GM12878 (cell line): ENCODE measurements around the gene TMED6.

Experiments used
- NFIC ChIP-seq: IDR thresholded peaks from 2 replicates; pipeline ENCODE4 v1.6.1; 2012; ENCODE audit warnings: low read depth, mild to moderate bottlenecking, inconsistent platforms, low read length, moderate library complexity
- PML ChIP-seq: IDR thresholded peaks from 2 replicates; pipeline ENCODE4 v1.6.1; 2012; ENCODE audit warnings: low read length, inconsistent platforms
- SRF ChIP-seq, 2 experiments: IDR thresholded peaks; 2 replicates each; pipeline ENCODE4 v1.6.1; 2011; ENCODE audit warnings: low read depth in 2 of 2, low read length in 2 of 2, mild to moderate bottlenecking in 1 of 2, moderate library complexity in 1 of 2
- TF ChIP-seq, protein P1 (sequence below), 3 experiments: IDR thresholded peaks in 2 of 3; conservative IDR thresholded peaks in 1 of 3; 2 replicates each; pipeline ENCODE4 v1.5.1; 2011; ENCODE audit warnings: low read depth in 3 of 3, low read length in 3 of 3, mild to moderate bottlenecking in 3 of 3, control low read depth in 2 of 3, moderate library complexity in 2 of 3, inconsistent platforms in 1 of 3, mixed read lengths in 1 of 3; ENCODE audit not compliant: control insufficient read depth in 2 of 3, insufficient read depth in 1 of 3; ENCODE audit errors: extremely low read depth in 1 of 3
- TF ChIP-seq, protein P2 (sequence below): fragments of 450-650 bp; IDR thresholded peaks from 2 replicates; pipeline ENCODE4 v1.6.1; 2017; ENCODE audit warnings: mild to moderate bottlenecking, moderate library complexity
- TF ChIP-seq, protein P3 (sequence below): fragments of 150-350 bp; IDR thresholded peaks from 2 replicates; pipeline ENCODE4 v1.6.1; 2016; ENCODE audit warnings: low read depth, low read length
- TF ChIP-seq, protein P4 (sequence below): IDR thresholded peaks from 2 replicates; pipeline ENCODE4 v1.6.1; 2011; ENCODE audit warnings: low read depth, mild to moderate bottlenecking, low read length, moderate library complexity, borderline replicate concordance; ENCODE audit errors: extremely low read depth

DNA sequence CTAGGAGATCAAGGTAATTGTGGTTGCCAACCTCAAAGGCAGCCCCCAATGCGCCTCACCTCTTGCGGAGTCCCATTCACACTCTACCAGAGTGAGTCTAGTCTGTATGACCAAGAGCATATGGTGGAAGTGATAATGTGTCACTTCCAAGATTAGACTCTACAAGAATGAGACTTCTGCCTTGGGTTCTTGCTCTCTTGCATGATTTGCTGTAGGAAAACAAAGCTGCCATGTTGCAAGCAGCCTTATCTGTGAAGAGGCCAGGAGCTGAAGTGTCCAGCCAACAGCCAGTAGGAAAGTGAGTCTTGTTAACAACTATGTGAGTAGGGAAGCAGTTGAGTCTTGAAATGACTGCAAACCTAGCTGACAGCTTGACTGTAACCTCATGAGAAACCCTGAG, 30.8 kb upstream of the TMED6 start:
- TF ChIP-seq, protein P1, sequence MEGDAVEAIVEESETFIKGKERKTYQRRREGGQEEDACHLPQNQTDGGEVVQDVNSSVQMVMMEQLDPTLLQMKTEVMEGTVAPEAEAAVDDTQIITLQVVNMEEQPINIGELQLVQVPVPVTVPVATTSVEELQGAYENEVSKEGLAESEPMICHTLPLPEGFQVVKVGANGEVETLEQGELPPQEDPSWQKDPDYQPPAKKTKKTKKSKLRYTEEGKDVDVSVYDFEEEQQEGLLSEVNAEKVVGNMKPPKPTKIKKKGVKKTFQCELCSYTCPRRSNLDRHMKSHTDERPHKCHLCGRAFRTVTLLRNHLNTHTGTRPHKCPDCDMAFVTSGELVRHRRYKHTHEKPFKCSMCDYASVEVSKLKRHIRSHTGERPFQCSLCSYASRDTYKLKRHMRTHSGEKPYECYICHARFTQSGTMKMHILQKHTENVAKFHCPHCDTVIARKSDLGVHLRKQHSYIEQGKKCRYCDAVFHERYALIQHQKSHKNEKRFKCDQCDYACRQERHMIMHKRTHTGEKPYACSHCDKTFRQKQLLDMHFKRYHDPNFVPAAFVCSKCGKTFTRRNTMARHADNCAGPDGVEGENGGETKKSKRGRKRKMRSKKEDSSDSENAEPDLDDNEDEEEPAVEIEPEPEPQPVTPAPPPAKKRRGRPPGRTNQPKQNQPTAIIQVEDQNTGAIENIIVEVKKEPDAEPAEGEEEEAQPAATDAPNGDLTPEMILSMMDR (IDR thresholded peaks at IDR 0.05 in 2 of 3, conservative IDR thresholded peaks at IDR 0.05 in 1 of 3; ENCODE audit: control insufficient read depth in 2 of 3, extremely low read depth in 1 of 3, insufficient read depth in 1 of 3, low read depth in 3 of 3, low read length in 3 of 3), result no peak
- TF ChIP-seq SRF (IDR thresholded peaks at IDR 0.05; ENCODE audit: low read depth in 2 of 2, low read length in 2 of 2) (no peak), PML (no peak), NFIC (no peak)
- TF ChIP-seq, protein P2, sequence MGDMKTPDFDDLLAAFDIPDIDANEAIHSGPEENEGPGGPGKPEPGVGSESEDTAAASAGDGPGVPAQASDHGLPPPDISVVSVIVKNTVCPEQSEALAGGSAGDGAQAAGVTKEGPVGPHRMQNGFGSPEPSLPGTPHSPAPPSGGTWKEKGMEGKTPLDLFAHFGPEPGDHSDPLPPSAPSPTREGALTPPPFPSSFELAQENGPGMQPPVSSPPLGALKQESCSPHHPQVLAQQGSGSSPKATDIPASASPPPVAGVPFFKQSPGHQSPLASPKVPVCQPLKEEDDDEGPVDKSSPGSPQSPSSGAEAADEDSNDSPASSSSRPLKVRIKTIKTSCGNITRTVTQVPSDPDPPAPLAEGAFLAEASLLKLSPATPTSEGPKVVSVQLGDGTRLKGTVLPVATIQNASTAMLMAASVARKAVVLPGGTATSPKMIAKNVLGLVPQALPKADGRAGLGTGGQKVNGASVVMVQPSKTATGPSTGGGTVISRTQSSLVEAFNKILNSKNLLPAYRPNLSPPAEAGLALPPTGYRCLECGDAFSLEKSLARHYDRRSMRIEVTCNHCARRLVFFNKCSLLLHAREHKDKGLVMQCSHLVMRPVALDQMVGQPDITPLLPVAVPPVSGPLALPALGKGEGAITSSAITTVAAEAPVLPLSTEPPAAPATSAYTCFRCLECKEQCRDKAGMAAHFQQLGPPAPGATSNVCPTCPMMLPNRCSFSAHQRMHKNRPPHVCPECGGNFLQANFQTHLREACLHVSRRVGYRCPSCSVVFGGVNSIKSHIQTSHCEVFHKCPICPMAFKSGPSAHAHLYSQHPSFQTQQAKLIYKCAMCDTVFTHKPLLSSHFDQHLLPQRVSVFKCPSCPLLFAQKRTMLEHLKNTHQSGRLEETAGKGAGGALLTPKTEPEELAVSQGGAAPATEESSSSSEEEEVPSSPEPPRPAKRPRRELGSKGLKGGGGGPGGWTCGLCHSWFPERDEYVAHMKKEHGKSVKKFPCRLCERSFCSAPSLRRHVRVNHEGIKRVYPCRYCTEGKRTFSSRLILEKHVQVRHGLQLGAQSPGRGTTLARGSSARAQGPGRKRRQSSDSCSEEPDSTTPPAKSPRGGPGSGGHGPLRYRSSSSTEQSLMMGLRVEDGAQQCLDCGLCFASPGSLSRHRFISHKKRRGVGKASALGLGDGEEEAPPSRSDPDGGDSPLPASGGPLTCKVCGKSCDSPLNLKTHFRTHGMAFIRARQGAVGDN, result no peak
- TF ChIP-seq, protein P3, sequence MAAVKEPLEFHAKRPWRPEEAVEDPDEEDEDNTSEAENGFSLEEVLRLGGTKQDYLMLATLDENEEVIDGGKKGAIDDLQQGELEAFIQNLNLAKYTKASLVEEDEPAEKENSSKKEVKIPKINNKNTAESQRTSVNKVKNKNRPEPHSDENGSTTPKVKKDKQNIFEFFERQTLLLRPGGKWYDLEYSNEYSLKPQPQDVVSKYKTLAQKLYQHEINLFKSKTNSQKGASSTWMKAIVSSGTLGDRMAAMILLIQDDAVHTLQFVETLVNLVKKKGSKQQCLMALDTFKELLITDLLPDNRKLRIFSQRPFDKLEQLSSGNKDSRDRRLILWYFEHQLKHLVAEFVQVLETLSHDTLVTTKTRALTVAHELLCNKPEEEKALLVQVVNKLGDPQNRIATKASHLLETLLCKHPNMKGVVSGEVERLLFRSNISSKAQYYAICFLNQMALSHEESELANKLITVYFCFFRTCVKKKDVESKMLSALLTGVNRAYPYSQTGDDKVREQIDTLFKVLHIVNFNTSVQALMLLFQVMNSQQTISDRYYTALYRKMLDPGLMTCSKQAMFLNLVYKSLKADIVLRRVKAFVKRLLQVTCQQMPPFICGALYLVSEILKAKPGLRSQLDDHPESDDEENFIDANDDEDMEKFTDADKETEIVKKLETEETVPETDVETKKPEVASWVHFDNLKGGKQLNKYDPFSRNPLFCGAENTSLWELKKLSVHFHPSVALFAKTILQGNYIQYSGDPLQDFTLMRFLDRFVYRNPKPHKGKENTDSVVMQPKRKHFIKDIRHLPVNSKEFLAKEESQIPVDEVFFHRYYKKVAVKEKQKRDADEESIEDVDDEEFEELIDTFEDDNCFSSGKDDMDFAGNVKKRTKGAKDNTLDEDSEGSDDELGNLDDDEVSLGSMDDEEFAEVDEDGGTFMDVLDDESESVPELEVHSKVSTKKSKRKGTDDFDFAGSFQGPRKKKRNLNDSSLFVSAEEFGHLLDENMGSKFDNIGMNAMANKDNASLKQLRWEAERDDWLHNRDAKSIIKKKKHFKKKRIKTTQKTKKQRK, result no peak
- TF ChIP-seq, protein P4, sequence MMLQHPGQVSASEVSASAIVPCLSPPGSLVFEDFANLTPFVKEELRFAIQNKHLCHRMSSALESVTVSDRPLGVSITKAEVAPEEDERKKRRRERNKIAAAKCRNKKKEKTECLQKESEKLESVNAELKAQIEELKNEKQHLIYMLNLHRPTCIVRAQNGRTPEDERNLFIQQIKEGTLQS, result no peak
